H9 (cell line): Measurements from ENCODE around the gene RERG. TPM values are rescaled to one million over a fixed set of nuclear protein-coding genes. Genes with fewer than 3 reads are reported as not detected.

Experiments used
- DNase-seq: peaks from one replicate; pipeline ENCODE4 v3.0.0-alpha.2; 2017
- H2AFZ ChIP-seq: one replicate; pipeline ENCODE4 v1.6.1; 2013; ENCODE audit warnings: mild to moderate bottlenecking, low read length, control low read depth, moderate library complexity
- H2AK5ac ChIP-seq: 2 replicates; pipeline ENCODE4 v1.6.1; 2013; ENCODE audit warnings: low read length, control low read depth, mixed read lengths; ENCODE audit not compliant: insufficient read length
- H2BK120ac ChIP-seq: one replicate; pipeline ENCODE4 v1.6.1; 2013; ENCODE audit warnings: low read depth, mild to moderate bottlenecking, low read length, control low read depth, inconsistent platforms; ENCODE audit not compliant: poor library complexity, severe bottlenecking
- H2BK12ac ChIP-seq: 2 replicates; pipeline ENCODE4 v1.6.1; 2013; ENCODE audit warnings: low read length, control low read depth, mixed read lengths, low read depth; ENCODE audit not compliant: insufficient read length
- H2BK15ac ChIP-seq: 2 replicates; pipeline ENCODE4 v1.6.1; 2013; ENCODE audit warnings: low read depth, low read length, control low read depth
- H2BK20ac ChIP-seq: one replicate; pipeline ENCODE4 v1.6.1; 2013; ENCODE audit warnings: low read depth, mild to moderate bottlenecking, low read length, control low read depth, inconsistent platforms; ENCODE audit not compliant: poor library complexity, severe bottlenecking
- H2BK5ac ChIP-seq: 2 replicates; pipeline ENCODE4 v1.6.1; 2013; ENCODE audit warnings: low read length, control low read depth, mixed read lengths; ENCODE audit not compliant: insufficient read length
- H3K14ac ChIP-seq: 2 replicates; pipeline ENCODE4 v1.6.1; 2013; ENCODE audit warnings: low read length, control low read depth; ENCODE audit not compliant: insufficient read depth
- H3K18ac ChIP-seq: 2 replicates; pipeline ENCODE4 v1.6.1; 2013; ENCODE audit warnings: low read depth, mild to moderate bottlenecking, mixed read lengths, low read length, control low read depth; ENCODE audit not compliant: insufficient read length
- H3K23ac ChIP-seq: 2 replicates; pipeline ENCODE4 v1.6.1; 2013; ENCODE audit warnings: low read length, control low read depth, mixed read lengths, low read depth; ENCODE audit not compliant: insufficient read length
- H3K23me2 ChIP-seq: 2 replicates; pipeline ENCODE4 v1.6.1; 2013; ENCODE audit warnings: low read depth, mild to moderate bottlenecking, mixed read lengths, low read length, control low read depth; ENCODE audit not compliant: insufficient read length, poor library complexity, severe bottlenecking
- H3K27ac ChIP-seq: 2 replicates; pipeline ENCODE4 v1.5.1; 2013; ENCODE audit warnings: low read length, control low read depth, mixed read lengths, low read depth; ENCODE audit not compliant: insufficient read length
- H3K27me3 ChIP-seq: 2 replicates; pipeline ENCODE4 v1.6.1; 2013; ENCODE audit warnings: low read length, control low read depth, inconsistent platforms; ENCODE audit not compliant: insufficient read depth
- H3K4ac ChIP-seq: 2 replicates; pipeline ENCODE4 v1.6.1; 2013; ENCODE audit warnings: low read depth, mild to moderate bottlenecking, control low read depth, inconsistent platforms, low read length, moderate library complexity
- H3K4me1 ChIP-seq: 2 replicates; pipeline ENCODE4 v1.6.1; 2013; ENCODE audit warnings: low read length, control low read depth, inconsistent platforms; ENCODE audit not compliant: insufficient read depth
- H3K4me2 ChIP-seq: 2 replicates; pipeline ENCODE4 v1.6.1; 2013; ENCODE audit warnings: low read length, control low read depth, mixed read lengths; ENCODE audit not compliant: insufficient read length, insufficient read depth
- H3K56ac ChIP-seq: 2 replicates; pipeline ENCODE4 v1.6.1; 2013; ENCODE audit warnings: low read depth, mild to moderate bottlenecking, mixed read lengths, low read length, control low read depth; ENCODE audit not compliant: insufficient read length
- H3K79me1 ChIP-seq: 2 replicates; pipeline ENCODE4 v1.6.1; 2013; ENCODE audit warnings: low read depth, mild to moderate bottlenecking, moderate library complexity, low read length, control low read depth, inconsistent platforms; ENCODE audit not compliant: insufficient read depth, poor library complexity, severe bottlenecking
- H3K79me2 ChIP-seq: 2 replicates; pipeline ENCODE4 v1.6.1; 2013; ENCODE audit warnings: low read length, control low read depth, inconsistent platforms; ENCODE audit not compliant: insufficient read depth
- H3K9ac ChIP-seq: 2 replicates; pipeline ENCODE4 v1.6.1; 2013; ENCODE audit warnings: low read length, control low read depth, mixed read lengths; ENCODE audit not compliant: insufficient read length; ENCODE audit errors: extremely low read depth
- H3K9me3 ChIP-seq: one replicate; pipeline ENCODE4 v1.6.1; 2013; ENCODE audit warnings: low read depth, low read length, inconsistent platforms; ENCODE audit not compliant: control insufficient read depth
- H3T11ph ChIP-seq: one replicate; pipeline ENCODE4 v1.6.1; 2013; ENCODE audit warnings: mild to moderate bottlenecking, low read length, control low read depth, inconsistent platforms
- H4K20me1 ChIP-seq: one replicate; pipeline ENCODE4 v1.6.1; 2013; ENCODE audit not compliant: control insufficient read depth, insufficient read length, insufficient read depth
- H4K5ac ChIP-seq: 2 replicates; pipeline ENCODE4 v1.6.1; 2013; ENCODE audit warnings: low read depth, mild to moderate bottlenecking, mixed read lengths, low read length, control low read depth; ENCODE audit not compliant: insufficient read length
- H4K8ac ChIP-seq: replicated peaks from 2 replicates; pipeline ENCODE4 v1.6.1; 2013; ENCODE audit warnings: low read length, control low read depth, mixed read lengths, low read depth; ENCODE audit not compliant: insufficient read length
- H4K91ac ChIP-seq: 2 replicates; pipeline ENCODE4 v1.6.1; 2013; ENCODE audit warnings: low read depth, mild to moderate bottlenecking, moderate library complexity, mixed read lengths, low read length, control low read depth; ENCODE audit not compliant: insufficient read length
- H3K27ac Mint-ChIP-seq, 3 experiments: 2 replicates in 2 of 3; 3 replicates in 1 of 3; pipeline ENCODE4 v1.8.0; 2020 to 2021; ENCODE audit warnings: mixed read lengths in 3 of 3, mild to moderate bottlenecking in 1 of 3, moderate library complexity in 1 of 3
- H3K27me3 Mint-ChIP-seq: 2 replicates; pipeline ENCODE4 v1.8.0; 2021; ENCODE audit warnings: low read depth, mild to moderate bottlenecking, moderate library complexity, mixed read lengths
- H3K36me3 Mint-ChIP-seq, 3 experiments: 2 replicates in 2 of 3; 3 replicates in 1 of 3; pipeline ENCODE4 v1.8.0; 2020 to 2021; ENCODE audit warnings: low read depth in 3 of 3, mixed read lengths in 3 of 3; ENCODE audit not compliant: insufficient read depth in 1 of 3
- H3K4me1 Mint-ChIP-seq, 2 experiments: 2 replicates each; pipeline ENCODE4 v1.8.0; 2020; ENCODE audit warnings: mixed read lengths in 2 of 2
- H3K4me3 Mint-ChIP-seq, 2 experiments: 2 replicates in 1 of 2; 3 replicates in 1 of 2; pipeline ENCODE4 v1.8.0; 2020 to 2021; ENCODE audit warnings: mild to moderate bottlenecking in 2 of 2, mixed read lengths in 2 of 2, moderate library complexity in 1 of 2
- H3K9me3 Mint-ChIP-seq, 2 experiments: 2 replicates in 1 of 2; 3 replicates in 1 of 2; pipeline ENCODE4 v1.8.0; 2020; ENCODE audit warnings: mild to moderate bottlenecking in 2 of 2, mixed read lengths in 2 of 2, moderate library complexity in 1 of 2
- WGBS: extraction: QIAGEN DNeasy Blood & Tissue Kit; methylation state at CpG from one replicate; pipeline ENCODE4 v1.1.7; 2013; ENCODE audit warnings: missing lambda C conversion rate, low lambda C conversion rate, mixed read lengths; ENCODE audit not compliant: insufficient read length; ENCODE audit errors: extremely low coverage; 5-methylcytosine and 5-hydroxymethylcytosine counted together
- total RNA-seq: library from RNA; stranded (reverse); gene quantifications from 2 replicates; pipeline ENCODE4 v1.2.1, GENCODE V29; 2021
- TF ChIP-seq, protein P1 (sequence below): fragments of 200-600 bp; sonication (generic); conservative IDR thresholded peaks from 3 replicates; pipeline ENCODE4 v1.8.0; 2021; ENCODE audit warnings: antibody characterized with exemption, mild to moderate bottlenecking

The RERG gene
- total RNA-seq, 1 experiment from 2014 or later: not detected

DNA sequence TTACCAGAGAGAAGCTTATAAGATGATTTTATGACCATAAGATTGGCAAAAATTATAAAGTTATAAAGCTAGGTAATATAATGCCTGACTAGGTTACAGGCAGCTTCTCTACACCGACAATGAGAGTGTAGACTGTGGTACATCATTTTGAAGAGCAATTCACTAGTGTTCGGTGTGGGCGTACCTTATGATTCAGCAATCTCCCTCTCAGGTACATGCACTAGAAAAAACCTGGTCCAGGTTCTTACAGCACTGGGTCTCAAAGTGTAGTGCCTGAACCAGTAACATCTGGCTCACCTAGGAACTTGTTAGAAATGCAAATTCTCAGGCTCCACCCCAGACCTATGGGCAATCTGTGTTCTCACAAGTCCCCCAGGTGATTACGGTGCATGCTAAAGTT, 106.7 kb downstream of the RERG start:
- no peaks in the 10 kb centered on the region for H3K4me1 ChIP-seq
- no peak overlapping the region for H3K4ac ChIP-seq
- H4K91ac ChIP-seq: no peak overlapping the region
- no peak overlapping the region for H3K4me3 Mint-ChIP-seq
- H3K79me1 ChIP-seq: no peaks in the 10 kb centered on the region
- H3K9me3 ChIP-seq: no peaks in the 10 kb centered on the region
- H3K27me3 Mint-ChIP-seq: no peaks in the 10 kb centered on the region
- no peak overlapping the region for H3K23ac ChIP-seq
- H3K23me2 ChIP-seq: no peaks in the 10 kb centered on the region
- H3K36me3 Mint-ChIP-seq: no peaks in the 10 kb centered on the region
- H3K27ac Mint-ChIP-seq: peak overlapping the region in 1 of 3 experiments; percentile 48; a peak in 1 of 7 replicates
- H3K27me3 ChIP-seq: no peaks in the 10 kb centered on the region
- H3K9ac ChIP-seq: no peak overlapping the region
- no peak overlapping the region for H2BK20ac ChIP-seq
- H3T11ph ChIP-seq: no peak overlapping the region
- no peaks in the 10 kb centered on the region for H3K4me1 Mint-ChIP-seq
- no peak overlapping the region for H4K5ac ChIP-seq
- H2AFZ ChIP-seq: no peak overlapping the region
- no peak overlapping the region for H3K56ac ChIP-seq
- no peak overlapping the region for H2BK120ac ChIP-seq
- H2BK12ac ChIP-seq: no peak overlapping the region
- no peak overlapping the region for H2BK5ac ChIP-seq
- H3K27ac ChIP-seq: no peak overlapping the region
- H3K14ac ChIP-seq: no peak overlapping the region
- TF ChIP-seq, protein P1, sequence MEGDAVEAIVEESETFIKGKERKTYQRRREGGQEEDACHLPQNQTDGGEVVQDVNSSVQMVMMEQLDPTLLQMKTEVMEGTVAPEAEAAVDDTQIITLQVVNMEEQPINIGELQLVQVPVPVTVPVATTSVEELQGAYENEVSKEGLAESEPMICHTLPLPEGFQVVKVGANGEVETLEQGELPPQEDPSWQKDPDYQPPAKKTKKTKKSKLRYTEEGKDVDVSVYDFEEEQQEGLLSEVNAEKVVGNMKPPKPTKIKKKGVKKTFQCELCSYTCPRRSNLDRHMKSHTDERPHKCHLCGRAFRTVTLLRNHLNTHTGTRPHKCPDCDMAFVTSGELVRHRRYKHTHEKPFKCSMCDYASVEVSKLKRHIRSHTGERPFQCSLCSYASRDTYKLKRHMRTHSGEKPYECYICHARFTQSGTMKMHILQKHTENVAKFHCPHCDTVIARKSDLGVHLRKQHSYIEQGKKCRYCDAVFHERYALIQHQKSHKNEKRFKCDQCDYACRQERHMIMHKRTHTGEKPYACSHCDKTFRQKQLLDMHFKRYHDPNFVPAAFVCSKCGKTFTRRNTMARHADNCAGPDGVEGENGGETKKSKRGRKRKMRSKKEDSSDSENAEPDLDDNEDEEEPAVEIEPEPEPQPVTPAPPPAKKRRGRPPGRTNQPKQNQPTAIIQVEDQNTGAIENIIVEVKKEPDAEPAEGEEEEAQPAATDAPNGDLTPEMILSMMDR: no peak
- no peak overlapping the region for H2BK15ac ChIP-seq
- no CpG with 5 or more reads among the region's 4 CpGs for WGBS
- no peaks in the 10 kb centered on the region for H4K20me1 ChIP-seq
- H3K9me3 Mint-ChIP-seq: no peaks in the 10 kb centered on the region
- H4K8ac ChIP-seq: no peak overlapping the region
- no peaks in the 10 kb centered on the region for H3K79me2 ChIP-seq
- H3K18ac ChIP-seq: no peak overlapping the region
- no peak overlapping the region for H2AK5ac ChIP-seq
- no peak overlapping the region for H3K4me2 ChIP-seq
- no peak for DNase-seq
